Mesothelial cell of epicardium (in vitro differentiated cells): ENCODE measurements around the gene E2F4. TPM values are rescaled to one million over a fixed set of nuclear protein-coding genes. Genes with fewer than 3 reads are reported as not detected.

Experiments used
- DNase-seq, 2 experiments: peaks; one replicate each; pipeline ENCODE4 v3.0.0; 2021; ENCODE audit warnings: low spot score in 2 of 2; ENCODE audit not compliant: unreplicated experiment in 2 of 2
- H3K27ac Mint-ChIP-seq: 2 replicates; pipeline ENCODE4 v1.8.0; 2021; ENCODE audit warnings: mixed read lengths
- H3K27me3 Mint-ChIP-seq: 2 replicates; pipeline ENCODE4 v1.8.0; 2021; ENCODE audit warnings: low read depth, mixed read lengths
- H3K36me3 Mint-ChIP-seq: 2 replicates; pipeline ENCODE4 v1.8.0; 2021; ENCODE audit warnings: mixed read lengths
- H3K4me1 Mint-ChIP-seq: 2 replicates; pipeline ENCODE4 v1.8.0; 2021; ENCODE audit warnings: mixed read lengths
- H3K4me3 Mint-ChIP-seq: 2 replicates; pipeline ENCODE4 v1.8.0; 2021; ENCODE audit warnings: mild to moderate bottlenecking, moderate library complexity, mixed read lengths
- H3K9me3 Mint-ChIP-seq: 2 replicates; pipeline ENCODE4 v1.8.0; 2021; ENCODE audit warnings: mixed read lengths
- CTCF ChIP-seq: fragments of 200-600 bp; sonication (generic); IDR thresholded peaks from one replicate; pipeline ENCODE4 v1.5.0; 2021; ENCODE audit warnings: antibody characterized with exemption; ENCODE audit not compliant: unreplicated experiment
- total RNA-seq: library from RNA; stranded (reverse); gene quantifications from 3 replicates; pipeline ENCODE4 v1.2.1, GENCODE V29; 2021

Gene E2F4
- total RNA-seq, 1 donor from 2014 or later = 80.2 TPM

GRCh38 chr16:67164599-67165061 lies 27.3 kb upstream of the E2F4 start, which contains the start of gene HSF4:
Gene HSF4, plus strand, starts transcription at chr16:67164745. Its CDS starts 67 bp downstream, at chr16:67164812.
- Mint-ChIP-seq H3K36me3 (no peaks in the 10 kb centered on the region), H3K4me3 (peak within 1 kb of the TSS; percentile 49), H3K27me3 (peaks cover 95% of the 10 kb centered on the region), H3K4me1 (peaks cover 27% of the 10 kb centered on the region), H3K9me3 (no peaks in the 10 kb centered on the region), H3K27ac (no peak within 1 kb of the TSS)
- TF ChIP-seq CTCF = no peak
- no peak for DNase-seq

GRCh38 chr16:67165121-67166078 lies 26.6 kb upstream of the E2F4 start:
- no peaks in the 10 kb centered on the region for H3K36me3 Mint-ChIP-seq
- TF ChIP-seq CTCF = no peak
- H3K4me3 Mint-ChIP-seq = peak overlapping the region; percentile 46
- no peak for DNase-seq
- no peaks in the 10 kb centered on the region for H3K9me3 Mint-ChIP-seq
- peaks cover 91% of the 10 kb centered on the region for H3K27me3 Mint-ChIP-seq
- no peak overlapping the region for H3K27ac Mint-ChIP-seq
- peaks cover 29% of the 10 kb centered on the region for H3K4me1 Mint-ChIP-seq

GRCh38 chr16:67166110-67166547 lies 25.8 kb upstream of the E2F4 start:
- H3K27me3 Mint-ChIP-seq = peaks cover 85% of the 10 kb centered on the region
- no peaks in the 10 kb centered on the region for H3K9me3 Mint-ChIP-seq
- no peak for DNase-seq
- no peak overlapping the region for H3K4me3 Mint-ChIP-seq
- H3K4me1 Mint-ChIP-seq = peaks cover 27% of the 10 kb centered on the region
- no peaks in the 10 kb centered on the region for H3K36me3 Mint-ChIP-seq
- no peak for TF ChIP-seq CTCF
- no peak overlapping the region for H3K27ac Mint-ChIP-seq

GRCh38 chr16:67166598-67167168 lies 25.3 kb upstream of the E2F4 start:
- no peak overlapping the region for H3K27ac Mint-ChIP-seq
- no peak for TF ChIP-seq CTCF
- no peak for DNase-seq
- H3K9me3 Mint-ChIP-seq = no peaks in the 10 kb centered on the region
- H3K27me3 Mint-ChIP-seq = peaks cover 83% of the 10 kb centered on the region
- H3K36me3 Mint-ChIP-seq = no peaks in the 10 kb centered on the region
- H3K4me3 Mint-ChIP-seq = no peak overlapping the region
- peaks cover 33% of the 10 kb centered on the region for H3K4me1 Mint-ChIP-seq

GRCh38 chr16:67167588-67167987 lies 24.4 kb upstream of the E2F4 start:
- H3K4me3 Mint-ChIP-seq = no peak overlapping the region
- no peak for DNase-seq
- no peak overlapping the region for H3K27ac Mint-ChIP-seq
- no peak for TF ChIP-seq CTCF
- H3K36me3 Mint-ChIP-seq = no peaks in the 10 kb centered on the region
- peaks cover 79% of the 10 kb centered on the region for H3K27me3 Mint-ChIP-seq
- H3K9me3 Mint-ChIP-seq = no peaks in the 10 kb centered on the region
- H3K4me1 Mint-ChIP-seq = peaks cover 30% of the 10 kb centered on the region
